Glomerular visceral epithelial cell (primary cell): Measurements from ENCODE around the gene ZC3H13.

Source experiments
- DNase-seq: peaks from one replicate; pipeline ENCODE4 v3.0.0-alpha.2; 2016; ENCODE audit errors: extremely low spot score

ZC3H13 gene

DNA sequence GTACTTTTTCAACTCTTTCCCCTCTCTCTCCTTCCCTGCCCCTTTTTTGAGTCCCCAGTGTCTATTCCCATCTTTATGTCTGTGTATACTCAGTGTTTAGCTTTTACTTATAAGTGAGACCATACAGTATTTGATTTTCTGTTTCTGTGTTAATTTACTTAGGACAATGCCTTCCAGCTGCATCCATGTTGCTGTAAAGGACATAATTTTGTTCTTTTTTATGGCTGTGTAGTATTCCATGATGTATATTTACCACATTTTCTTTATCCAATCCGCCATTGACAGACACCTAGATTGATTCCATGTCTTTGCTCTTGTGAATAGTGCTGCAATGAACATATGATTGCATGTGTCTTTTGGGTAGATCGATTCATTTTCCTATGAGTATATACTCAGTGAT is 10.7 kb upstream of the ZC3H13 start:
- DNase-seq: no peak

DNA sequence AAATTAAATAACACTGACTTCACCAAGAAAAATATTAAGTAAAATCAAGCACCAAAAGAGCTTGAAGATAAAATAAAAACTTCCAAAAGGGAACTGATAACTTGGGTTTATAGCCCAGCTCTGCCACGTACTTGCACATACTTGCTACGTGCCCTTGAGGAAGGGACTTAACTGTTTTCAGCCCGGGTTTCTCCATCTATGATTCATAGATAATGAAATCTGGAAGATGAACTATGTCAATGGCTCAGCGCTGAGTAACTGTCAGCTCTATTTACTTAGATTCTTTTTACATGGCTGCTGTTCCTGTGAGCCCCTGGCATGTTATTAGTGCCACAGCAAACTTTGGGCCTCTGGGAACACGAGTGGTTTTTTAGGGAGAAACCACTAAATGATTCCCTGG is 9.6 kb upstream of the ZC3H13 start:
- DNase-seq: no peak

- DNase-seq: no peak
Measured at GRCh38 chr13:46059405-46059804, 6.9 kb upstream of the ZC3H13 start.

- no peak for DNase-seq
Measured at GRCh38 chr13:46058268-46058667, 5.7 kb upstream of the ZC3H13 start.

DNA sequence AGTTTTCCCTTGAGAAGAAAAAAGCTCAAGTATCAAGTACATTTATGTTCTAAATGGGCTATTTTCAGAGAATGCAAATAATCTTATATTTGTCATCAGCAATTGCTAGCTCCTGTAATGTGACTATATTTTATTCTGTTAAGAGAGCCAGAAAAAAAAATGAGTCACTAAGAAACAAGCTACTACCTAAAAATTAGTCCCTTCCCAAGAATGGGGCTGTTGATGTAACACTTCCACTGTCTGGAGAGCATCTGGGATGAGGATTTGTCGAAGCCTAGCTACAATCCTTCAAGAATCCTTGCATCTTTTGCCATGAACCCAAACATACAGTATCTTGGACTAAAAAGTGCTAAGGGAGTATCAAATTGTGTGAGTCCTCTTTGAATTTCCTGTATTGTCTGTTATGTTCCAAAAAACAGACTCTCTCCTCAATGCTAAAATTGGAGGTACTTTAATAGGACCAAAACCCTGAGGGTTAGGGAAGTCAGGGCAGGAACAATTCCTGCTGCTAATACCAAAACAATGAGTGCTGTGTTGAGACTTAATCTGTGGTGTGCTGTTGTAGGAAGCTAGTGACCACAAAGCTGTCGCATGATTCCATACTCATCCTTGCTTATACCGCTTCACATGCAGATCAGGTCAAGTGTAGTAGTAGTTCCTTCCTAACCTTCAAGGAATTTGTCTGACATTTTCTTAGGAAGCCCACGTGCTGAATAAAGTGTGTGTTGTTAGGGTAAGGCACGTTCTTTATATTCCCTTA is 4.9 kb upstream of the ZC3H13 start:
- DNase-seq: peak; percentile 9

GRCh38 chr13:46053162-46054012 is 841 bp upstream of the ZC3H13 start:
- no peak for DNase-seq

DNA sequence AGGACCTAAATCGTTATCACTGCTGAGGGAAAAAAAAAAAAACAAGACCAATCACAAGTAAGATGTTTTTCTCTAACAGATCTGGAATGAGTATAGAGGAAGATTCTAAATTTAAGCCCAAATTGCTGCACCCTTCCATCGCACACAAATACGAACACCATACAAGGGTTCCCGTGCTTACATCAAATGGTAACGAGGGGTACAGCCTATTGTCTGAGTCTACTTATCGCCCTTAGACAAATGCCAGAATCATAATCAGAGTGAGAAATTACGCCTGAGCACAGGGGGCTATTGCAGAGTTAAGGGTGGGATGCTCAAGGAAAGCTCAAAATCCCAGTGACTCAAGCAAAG is 603 bp downstream of the ZC3H13 start:
- DNase-seq: no peak

- no peak for DNase-seq
Measured at GRCh38 chr13:46050771-46051170, 1.8 kb downstream of the ZC3H13 start.

GRCh38 chr13:46045424-46045823 is 7.1 kb downstream of the ZC3H13 start:
- DNase-seq: no peak

- DNase-seq: no peak
Measured at GRCh38 chr13:46043647-46044046, 8.9 kb downstream of the ZC3H13 start.

DNA sequence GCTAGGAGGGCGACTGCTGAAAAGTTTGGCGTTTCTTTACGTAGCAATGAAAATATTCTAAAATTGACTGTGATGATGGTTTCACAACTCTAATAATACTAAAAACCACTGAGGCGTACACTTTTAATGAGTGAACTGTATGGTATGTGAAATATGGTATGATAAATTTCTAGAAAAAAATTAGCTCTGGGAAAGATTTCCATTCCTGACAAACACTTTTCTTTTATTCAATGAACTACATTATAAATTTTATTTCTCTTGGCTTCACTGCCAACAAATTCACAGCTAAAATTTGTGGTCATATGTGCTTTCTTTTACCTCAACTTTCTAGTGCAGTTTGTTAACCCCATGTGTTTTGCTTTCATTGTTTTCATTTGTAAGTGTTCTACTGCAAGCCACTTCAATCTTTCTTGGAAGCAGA is 11.1 kb downstream of the ZC3H13 start:
- DNase-seq: no peak

GRCh38 chr13:46040763-46041162 is 11.8 kb downstream of the ZC3H13 start:
- no peak for DNase-seq

DNA sequence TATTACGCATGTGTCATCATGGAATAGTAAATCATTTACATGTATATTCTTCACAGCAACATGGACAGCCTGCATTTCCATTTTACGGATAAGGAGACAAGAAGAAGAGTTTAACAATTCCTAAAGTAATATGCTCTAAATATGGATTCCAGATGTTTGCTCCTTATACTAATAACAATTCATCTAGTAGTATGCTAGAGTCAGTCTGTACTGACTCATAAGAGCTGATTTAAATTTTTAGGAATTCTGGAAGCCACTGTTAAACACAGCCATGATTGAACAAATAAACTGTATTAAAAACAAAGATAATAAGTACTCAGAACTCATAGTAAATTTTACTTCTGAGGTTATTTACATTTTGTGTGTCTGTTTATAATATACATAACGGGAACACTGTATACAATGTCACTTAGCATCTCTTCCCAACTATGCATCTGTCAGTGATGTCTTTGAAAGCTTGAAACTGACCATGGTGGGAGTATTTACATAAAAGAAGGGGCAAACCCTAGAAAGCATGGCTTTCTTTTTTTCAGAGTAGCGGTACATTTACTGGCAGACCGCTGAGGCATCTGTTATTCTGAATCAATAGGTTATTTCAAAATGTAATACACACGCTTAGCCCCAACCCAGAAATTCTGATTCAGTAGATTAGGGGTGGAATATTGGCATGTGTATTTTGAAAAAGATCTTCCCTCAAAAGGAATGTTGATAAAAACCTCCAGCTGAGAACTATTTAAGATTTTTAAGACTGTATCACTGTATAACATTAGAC is 12.9 kb downstream of the ZC3H13 start:
- DNase-seq: no peak

- DNase-seq: no peak
Measured at GRCh38 chr13:46038296-46038695, 14.2 kb downstream of the ZC3H13 start.

GRCh38 chr13:46035066-46035465 is 17.5 kb downstream of the ZC3H13 start:
- no peak for DNase-seq

GRCh38 chr13:46032341-46032740 is 20.2 kb downstream of the ZC3H13 start:
- no peak for DNase-seq

DNA sequence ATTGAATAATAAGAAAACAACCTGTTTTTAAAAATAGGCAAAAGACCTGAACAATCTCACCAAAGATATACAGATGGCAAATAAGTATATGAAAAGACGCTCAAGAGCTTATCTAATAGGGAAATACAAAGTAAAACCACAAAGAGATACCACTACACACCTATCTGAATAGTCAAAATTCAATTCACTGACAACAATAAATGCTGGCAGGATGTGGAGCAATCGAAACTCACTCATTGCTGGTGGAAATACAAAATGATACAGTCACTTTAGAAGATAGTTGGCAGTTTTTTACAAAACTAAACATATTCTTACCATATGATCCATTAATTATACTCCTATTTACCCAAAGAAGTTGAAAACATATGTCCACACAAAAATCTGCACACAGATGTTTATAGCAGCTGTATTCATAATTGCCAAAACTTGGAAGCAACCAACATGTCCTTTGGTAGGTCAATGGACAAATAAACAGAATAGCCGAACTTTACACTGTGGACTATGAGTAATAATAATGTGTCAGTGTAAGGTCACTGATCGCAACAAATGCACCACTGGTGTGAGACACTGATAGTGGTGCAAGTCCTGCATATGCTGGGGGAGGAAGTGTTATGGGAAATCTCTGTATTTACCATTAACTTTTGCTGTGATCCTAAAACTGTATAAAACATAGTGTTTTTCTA is 20.8 kb downstream of the ZC3H13 start:
- DNase-seq: no peak

DNA sequence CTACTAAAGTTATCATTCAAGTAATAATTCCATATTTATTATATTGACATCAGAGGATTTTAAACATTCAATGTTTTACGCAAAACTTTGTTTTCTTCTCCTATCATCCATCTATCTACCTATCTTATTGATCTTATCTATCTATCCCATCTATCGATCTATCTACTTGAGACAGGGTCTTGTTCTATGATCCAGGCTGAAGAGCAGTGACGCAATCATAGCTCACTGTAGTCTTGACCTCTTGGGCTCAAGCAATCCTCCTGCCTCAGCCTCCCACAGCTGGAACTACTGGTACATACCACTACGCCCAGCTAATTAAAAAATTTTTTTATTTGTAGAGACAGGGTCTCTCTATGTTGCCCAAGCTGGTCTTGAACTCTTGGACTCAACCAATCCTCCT is 27.4 kb downstream of the ZC3H13 start:
- no peak for DNase-seq

DNA sequence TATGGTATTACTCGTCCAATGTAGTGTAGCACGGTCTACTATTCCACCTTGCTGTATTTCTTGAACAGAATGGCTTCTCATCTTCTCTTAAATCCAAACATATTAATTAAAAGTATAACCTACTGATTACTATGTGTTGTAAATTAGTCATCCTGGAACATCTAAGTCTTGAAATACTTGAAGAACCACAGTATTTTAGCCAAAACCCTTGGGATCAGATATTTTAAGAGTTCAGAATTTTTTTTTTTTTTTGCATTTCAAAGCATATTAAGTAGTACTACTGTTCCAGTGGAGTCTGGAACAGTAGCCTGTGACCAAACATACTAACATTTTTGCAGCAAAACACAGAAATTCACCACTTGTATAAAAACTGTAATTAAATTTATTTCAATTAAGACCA is 30.1 kb downstream of the ZC3H13 start:
- DNase-seq: no peak

DNA sequence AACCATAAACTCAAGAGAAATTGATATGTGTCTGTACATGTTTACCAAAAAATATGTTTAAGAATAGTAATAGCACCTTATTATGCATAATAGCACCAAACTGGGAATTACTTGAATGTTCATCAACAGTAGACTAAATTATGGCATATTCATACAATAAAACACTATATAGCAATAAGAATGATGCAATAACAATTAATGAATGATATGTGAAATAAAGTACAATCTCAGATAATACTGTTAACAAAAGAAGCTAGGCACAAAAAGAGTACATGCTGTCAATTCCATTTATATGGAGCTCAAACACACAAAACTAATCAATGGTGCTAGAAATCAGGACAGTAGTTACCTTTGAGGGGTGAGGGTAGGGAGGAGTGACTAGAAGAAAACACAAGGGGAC is 36.3 kb downstream of the ZC3H13 start:
- no peak for DNase-seq

GRCh38 chr13:46015366-46015765 is 37.2 kb downstream of the ZC3H13 start:
- no peak for DNase-seq

DNA sequence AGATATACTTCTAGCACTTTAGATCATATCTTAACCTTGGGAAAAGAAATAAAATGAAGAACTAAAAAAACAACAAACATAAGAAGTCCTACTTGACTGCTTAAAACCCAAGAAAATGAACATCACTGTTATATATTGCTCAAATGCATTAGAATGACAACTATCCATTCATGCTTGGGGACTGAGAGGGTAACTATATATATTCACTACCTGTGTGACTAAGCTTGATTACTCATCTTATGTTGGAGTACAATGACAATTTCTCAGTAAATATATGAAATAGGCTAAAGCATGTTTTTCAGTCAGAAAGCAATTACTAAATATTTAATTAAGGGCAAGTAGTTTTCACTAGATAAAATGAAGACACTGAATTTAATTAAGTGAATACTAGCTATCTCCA is 40.1 kb downstream of the ZC3H13 start:
- no peak for DNase-seq
